UCSD-AML1 (cell line): ENCODE results near the gene KCNJ15.

Experiments used
- DNase-seq: peaks from one replicate; lab custom pipeline; 2025; ENCODE audit not compliant: unreplicated experiment; lab: John Stamatoyannopoulos, UW

Gene KCNJ15

DNA sequence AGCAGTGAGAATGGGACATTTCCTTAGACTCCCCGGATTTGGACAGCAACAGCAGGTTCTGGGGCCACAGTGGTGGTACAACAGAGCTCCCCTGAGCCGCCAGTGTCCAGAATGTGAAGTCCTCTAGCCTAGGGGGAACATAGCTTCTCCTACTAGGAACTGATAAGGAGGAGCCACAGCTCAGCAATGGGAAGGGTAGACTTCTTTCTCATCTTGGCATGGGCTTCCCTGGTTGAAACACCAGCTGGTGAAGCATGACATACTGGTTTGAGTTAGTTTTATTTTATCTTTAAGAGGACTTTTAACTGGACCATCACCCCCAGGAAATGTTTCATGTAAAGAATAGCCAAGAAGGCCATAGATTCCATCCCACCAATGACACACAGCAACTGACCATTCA, 68.4 kb downstream of the KCNJ15 start:
- no peak for DNase-seq

DNA sequence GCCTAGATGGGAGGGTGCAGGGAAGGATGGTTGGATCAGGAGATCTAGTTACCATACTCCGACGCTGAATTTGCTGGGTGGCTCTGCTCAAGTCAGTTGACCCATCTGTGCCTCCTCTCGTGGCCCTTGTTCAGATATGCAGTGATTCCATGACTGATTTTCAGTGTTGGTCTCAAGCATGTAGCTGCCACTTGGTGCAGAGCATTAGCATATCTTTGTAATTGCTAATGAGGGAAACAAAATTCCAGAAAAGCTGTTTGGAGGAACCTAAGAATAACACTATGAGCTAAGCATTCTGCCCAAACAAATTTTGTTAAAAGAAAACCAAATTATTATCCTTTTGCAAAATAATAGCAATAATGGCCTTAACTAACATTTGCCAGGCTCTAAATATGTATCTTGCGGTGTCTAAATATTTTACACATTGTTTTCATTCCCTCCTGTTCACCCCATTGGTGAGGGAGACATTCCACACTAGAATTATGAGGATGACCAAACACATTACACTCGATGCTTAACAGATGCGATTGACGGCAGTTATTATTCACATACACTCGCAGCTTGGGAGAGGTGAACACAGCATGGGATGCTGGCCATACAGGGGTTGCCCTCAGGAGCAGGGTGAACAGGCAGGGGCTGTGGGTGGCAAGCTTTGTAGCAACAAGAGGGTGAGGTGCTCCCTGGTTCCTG, 69.1 kb downstream of the KCNJ15 start:
- DNase-seq = no peak

DNA sequence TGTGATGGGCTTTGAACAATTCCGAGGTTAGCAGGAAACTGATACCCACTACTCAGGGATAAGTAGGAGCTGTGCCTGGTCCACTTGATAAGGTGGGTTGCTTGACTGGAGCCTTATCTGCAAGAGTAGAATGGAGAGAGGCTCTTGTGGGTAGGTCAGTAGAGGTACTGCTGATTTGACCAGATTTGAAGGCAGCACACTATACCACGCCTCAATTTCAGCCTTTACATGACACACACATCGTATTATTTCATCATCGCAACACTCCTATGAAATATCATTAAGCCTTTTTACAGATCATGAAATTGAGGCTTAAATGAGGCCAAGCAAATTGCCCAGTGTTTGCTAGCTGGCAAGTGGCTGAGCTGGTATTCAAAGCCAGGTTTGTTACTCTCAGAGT, 69.6 kb downstream of the KCNJ15 start:
- DNase-seq = no peak

DNA sequence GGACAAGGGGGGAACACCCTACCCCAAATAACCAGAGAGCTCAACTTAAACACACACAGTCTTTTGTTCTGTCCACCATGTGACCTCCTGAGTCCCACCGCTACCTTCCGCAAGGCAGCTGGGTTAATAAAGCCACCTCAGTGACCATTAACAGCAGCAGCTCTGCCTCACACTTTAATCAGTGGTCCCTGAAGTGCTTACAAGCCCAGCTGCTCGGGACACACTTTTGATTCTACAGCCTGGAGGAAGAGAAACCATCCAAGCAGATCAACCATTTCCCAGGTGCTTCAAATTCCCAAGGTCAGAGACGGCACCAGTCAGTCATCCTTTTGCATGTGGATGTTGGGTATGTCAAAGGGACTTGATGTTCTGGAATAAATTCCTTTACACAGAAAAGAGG, 70.1 kb downstream of the KCNJ15 start:
- DNase-seq = no peak

DNA sequence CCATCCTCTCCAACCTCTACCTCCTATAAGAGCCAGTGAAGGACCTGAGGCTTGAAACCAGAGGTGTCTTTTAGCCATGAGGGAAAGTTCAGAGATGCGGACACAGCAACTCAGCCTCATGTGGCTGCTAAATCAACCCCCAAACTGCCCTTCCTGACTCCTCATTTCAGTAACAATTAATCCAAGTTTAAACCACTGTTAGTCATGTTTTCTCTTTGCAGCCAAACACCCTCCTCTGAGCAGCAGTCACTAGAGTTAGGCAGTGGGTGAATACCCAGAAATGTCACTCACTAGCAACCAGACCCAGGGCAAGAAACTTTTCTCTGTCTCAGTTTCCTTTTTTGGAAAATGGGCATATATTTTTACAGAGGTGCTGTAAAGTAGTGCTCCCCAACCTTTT, 71.2 kb downstream of the KCNJ15 start:
- no peak for DNase-seq

DNA sequence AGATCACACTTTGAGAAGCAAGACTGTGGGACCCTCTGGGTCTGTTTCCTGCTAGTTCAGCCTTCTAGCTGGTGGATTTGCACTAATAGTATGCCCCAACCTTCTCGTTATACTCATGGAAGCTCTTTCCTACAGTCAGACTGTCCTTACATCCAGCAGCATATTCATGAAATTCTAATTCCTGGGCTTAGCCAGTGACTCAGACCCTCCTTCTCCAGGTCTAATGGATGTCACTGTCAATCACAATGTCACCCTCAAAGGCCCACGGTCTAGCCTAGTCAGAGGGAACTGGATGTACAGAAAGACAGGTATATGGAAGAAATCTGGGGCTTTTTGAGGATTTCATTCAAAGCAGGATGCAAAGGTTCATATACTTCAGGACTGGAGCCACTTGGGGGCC, 72.4 kb downstream of the KCNJ15 start:
- DNase-seq = no peak

DNA sequence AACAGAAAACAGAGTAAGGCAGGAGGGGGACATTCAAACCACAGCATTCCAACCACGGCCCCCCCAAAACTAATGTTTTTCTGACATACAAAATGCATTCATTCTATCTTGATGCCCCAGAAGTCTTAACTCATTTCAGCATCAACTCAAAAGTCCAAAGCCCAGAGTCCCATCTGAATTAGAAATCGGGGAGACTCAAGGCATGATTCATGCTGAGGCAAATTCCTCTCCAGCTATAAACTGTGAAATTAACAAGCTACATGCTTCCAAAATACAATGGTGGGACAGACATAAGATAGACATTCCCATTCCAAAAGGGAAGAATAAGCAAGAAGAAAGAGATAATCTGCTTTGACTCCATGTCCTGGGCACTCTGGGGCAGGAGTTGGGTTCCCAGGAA, 73.9 kb downstream of the KCNJ15 start:
- DNase-seq = no peak

DNA sequence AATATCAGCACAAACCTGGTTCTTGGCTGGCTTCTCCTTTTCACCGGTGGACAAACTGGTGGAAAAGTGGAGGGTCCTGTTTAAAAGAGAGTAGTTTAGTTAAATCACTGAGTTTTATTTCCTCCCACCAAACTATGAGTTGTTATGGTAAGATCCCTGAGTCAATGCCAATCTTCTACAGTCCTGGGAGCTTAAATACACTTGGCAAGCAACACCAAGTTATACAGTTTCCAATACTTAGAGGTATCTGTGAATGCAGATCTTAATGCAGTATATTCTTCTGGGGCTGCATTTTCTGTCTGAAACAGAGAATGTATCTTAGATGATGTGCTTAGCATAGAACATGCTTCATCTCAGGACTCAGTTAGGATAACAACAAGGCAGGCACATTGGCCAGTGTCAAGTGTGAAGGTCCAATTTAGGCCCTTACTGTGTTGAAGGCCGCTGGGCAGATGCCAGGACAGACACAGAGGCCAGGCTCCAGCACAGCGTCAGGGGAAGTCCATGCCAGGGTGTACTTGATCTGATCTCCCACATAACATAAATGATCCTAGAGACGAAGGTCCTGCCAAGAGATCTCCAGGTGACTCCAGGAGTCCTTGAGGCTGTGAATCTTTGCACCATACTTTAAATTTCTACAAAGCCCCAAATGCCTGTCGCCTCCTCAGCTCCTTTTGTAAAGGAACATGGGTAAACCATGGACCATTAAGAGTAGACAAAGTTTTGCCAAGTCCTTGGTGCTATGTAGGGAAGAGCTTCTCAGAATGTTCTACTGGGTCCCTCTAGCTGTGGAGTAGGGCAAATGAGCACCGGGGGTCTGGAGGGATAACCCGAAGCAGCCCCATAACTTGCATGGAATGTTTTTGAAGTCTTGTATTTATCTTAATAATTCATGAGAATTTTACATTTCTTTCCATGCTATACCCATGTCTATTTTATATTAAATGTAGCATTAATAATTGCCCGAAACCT, 76.8 kb downstream of the KCNJ15 start:
- no peak for DNase-seq

DNA sequence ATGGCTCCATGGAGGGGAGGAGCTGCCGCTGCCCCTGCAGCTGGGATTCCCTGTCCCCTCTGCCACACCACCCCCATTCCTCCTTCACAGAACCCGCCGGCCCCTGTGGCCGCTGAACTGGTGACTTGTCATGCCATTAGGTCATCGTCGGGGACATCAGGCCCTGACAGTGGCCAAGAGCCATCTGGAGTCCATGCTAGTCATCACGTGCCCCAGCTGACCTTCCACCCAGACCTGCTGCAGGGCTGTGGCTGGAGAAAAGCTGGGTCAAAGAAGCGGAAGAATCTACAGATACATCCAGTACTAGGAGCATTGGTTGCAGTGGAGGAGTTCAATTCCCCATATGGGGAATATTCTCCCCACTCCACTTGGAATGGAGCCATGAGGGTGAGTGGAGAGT, 78.1 kb downstream of the KCNJ15 start:
- no peak for DNase-seq

DNA sequence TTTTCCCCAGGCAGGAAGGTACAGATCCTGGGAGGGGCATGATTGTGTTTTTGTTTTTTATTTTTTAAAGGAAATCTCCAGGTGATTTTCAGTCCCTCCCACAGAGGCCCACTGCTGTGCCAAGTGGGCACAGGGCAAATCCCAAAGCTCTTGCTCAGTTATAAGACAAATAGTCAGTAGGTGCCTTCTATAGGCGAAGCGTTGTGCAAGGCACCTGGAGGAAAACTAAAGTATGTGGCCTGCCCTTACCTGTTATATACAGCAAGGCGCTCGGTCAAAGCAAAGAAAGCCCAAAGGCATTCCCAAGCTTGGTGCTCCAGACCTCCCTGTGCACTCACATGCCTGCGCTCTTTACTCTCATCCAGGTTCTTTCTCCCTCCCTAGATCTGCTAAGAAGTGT, 81.0 kb downstream of the KCNJ15 start:
- DNase-seq = no peak

DNA sequence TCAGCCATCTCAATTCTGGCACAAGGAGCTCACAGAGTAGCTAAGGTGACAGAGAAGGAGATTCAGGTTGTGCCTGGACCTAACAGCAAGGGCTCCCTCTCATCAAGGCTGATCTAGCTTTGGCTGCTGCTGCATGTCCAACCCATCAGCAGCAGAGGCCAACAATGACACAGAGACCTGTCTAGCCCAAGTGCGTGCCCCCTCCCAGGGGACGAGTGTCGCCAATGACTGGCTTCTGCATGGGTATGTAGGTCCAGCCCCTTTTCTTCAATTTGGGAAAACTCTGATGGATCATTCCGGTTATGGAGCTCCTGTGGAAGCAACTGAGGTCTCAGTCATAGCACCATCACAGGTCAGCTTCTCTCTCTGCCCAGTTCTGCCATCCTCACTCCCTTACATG, 83.3 kb downstream of the KCNJ15 start:
- DNase-seq = no peak

DNA sequence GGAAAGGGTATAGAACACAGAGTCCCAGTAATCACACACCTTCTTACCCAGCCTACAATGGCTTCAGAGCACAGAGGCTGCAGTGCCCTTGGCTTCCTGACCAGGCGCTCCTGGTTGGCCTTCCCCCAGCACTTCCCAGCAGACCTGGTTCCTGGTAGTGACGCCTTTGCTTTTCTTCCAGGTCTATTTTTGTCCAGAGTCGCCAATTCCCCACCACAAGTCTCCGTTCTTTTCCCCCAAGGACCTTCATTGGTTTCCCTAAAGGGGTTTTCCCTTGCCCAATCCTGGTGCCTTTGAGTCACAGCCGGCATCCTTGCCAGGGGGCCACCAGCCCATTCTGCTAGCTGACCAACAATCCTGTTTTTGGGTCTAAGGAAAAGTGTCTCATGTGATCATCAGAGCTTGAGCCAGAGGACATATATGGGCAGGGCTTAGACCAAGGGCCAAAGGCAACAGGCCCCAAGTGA, 84.8 kb downstream of the KCNJ15 start:
- no peak for DNase-seq

DNA sequence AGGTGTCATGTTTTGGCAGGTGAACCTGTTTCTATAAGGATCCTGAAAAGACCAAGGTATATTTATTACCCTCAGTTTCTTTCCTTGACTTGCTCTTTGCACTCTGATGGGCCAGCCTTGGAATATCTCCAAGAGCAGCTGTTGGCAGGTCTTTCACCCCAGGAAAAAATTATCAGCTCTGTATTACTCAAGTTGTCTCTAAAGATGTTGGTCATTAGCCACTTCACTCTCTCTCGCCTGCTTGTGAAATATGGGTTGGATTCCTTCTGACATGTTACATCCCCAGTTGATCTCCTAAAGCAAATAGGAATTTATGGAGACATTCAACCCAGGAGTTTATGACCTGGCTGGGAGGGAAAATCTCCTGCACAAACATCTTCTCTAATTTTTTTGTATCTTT, 85.9 kb downstream of the KCNJ15 start:
- DNase-seq = no peak

DNA sequence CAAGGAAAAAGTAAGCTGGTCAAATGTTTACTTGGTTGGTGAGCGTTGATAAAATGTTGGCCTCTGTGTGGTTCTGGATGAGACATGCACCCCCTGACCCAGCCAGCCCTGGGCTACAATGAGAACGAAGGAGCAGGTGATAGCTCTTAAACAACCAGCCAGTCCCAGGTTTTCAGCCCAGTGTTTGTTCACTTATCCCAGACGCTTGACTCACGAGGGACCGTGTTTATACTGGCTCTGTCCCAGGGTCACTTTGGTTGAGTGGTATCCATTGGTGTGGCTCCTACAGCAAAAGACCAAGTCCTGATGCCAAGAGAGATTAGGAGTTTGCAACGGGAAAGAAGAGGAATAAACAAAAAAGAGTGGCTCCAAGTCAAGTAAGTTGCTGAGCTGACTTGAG, 86.9 kb downstream of the KCNJ15 start:
- no peak for DNase-seq

DNA sequence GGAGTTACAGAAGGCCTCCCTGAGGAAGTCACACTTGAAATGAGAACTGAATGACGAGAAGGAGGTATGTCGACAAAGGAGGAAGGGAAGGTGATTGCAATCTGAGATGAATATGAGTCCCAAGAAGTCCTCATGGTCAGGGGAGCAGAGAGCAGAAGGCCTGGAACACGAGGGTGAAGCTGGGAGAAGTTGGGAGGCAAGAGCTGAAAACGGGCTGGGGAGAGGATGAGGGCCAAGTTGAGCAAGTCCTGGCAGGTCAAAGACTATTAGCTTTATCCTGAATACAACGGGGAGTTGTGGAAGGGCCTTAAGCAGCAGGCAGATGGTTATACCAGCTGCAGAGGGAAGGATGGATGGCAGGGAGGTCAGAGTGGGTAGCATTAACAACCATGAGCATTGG, 89.5 kb downstream of the KCNJ15 start:
- DNase-seq = no peak

DNA sequence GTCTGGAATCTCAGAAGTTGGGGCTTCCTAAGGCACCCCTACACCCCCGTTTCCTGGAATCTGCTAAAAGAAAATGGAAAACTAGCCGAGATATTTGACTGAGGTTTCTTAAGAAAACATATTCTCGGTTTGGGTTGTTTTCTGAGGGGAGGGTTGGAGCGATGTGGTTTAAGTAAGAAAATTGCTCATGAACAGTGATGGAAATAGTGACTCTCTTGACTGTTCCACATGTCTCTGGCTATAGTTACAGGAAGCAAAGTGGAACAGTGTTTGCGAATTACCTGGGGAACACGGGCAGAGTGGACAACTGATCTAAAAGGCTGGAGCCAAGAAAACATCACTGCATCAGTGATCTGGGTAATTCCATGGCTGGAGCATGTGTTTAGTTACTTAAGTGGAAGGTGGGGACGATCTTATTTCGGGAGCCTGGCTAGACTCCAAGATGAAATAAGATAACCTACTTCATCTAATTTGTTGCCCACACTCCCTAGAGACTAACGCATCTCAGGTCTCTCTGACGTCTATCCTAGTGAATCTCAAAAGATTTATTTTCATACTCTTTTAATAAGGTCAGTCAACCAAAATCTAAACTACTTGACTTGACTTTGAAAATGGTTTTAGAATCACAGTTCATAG, 92.4 kb downstream of the KCNJ15 start:
- no peak for DNase-seq

DNA sequence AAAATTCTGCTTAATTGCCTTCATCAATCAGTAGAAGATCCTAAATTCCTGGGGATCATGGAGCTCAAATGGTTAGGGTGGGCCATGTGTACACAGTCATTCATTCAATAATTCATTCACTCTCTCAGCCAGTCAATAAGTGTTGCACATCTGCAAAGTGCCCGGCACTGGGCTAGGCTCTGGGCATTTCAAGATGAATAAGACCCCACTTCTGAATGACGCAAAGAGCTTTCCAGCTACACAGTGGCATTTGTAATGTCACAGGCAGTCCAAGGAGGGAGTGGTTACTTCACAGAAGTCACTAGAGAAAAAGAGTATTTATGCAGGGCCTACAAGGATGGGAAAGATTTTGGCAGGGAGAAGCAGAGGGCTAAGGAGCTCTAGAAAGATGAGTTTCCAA, 93.2 kb downstream of the KCNJ15 start:
- no peak for DNase-seq

DNA sequence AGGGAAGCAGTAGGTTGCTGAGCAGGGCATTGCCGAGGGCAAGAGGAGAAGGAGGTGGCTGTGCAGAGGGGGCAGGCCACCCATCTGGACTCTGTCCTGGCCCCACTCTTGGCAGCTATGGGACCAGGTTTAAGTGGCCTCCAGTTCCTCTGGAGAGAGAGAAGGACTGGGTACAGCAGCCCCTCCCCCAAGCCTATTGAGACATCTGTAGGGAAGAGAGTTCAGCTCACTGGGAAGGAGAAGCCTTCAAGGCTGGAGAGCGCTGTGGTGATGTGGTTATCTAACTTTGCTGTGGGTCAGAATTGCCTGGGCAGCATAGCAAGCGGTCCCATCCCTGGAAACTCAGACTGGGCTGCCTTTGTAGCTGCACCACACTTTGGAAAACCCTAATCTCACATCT, 93.9 kb downstream of the KCNJ15 start:
- no peak for DNase-seq

DNA sequence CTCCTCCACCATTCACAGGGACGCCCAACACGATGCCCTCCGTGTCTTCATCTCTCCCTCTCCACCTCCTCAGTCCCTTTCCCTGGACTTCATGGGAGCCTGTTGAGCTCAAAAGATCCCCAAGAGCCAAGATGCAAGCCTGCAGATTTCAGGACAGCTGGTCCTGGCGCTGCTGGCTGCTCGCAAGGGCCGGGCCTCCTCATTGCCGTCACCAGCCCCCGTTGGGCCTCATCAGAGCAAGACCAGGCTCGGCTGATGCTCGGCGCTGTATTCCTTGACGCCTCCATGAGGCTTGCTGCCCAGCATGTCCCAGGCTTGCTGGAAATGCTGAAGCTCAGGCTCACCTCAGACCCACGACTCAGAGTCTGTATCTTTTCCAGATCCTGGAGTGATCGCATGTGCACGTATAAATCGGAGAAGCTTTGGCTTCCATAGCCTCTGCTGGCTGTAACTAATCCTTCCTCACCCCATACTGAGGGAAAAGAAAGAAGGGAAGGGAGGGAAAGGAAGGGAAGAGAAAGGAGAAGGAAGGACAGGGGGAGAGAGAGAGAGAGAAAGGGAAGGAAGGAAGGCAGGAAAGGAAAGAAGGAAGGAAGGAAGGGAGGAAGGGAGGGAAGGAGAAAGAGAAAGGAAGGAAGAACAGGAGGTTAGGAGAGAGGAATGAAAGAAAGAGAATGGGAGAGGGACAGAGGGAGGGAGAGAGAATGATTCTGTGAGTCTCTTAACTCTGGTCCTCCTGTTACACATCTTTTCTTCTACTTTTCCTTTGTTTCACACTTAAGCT, 94.6 kb downstream of the KCNJ15 start:
- DNase-seq = no peak

DNA sequence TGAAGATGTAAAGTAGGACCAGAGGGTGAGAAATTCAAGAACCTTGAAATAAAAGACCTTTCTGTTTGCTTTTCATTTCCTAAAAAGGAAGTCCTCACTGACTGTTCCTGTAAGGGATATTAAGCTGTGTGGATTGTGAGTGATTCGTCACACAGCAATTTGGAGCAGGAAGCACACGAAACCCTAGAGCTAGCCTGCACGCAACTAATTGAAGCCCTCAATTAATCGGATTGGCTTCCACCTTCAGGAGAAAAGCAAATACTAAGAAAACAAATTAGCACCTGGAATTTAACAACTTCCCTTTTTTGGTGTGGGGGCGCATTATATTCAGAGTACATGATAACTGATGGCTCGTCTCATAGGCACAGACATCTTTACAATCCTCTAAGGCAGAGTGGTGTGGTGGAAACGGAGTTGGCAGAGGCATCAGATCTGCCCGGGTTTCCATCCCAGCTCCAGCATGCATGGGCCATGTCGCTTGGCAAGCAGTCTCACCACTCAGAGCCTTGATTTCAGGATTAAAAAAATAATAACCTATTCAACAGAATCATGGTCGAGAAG, 95.2 kb downstream of the KCNJ15 start:
- DNase-seq = no peak
